ENCODE measurements around the gene INTS15.

The INTS15 gene

GRCh38 chr7:6643915-6644625 lies 54.2 kb downstream of the INTS15 start:
- DNase-seq (ENCODE audit: low read depth): no peak

DNA sequence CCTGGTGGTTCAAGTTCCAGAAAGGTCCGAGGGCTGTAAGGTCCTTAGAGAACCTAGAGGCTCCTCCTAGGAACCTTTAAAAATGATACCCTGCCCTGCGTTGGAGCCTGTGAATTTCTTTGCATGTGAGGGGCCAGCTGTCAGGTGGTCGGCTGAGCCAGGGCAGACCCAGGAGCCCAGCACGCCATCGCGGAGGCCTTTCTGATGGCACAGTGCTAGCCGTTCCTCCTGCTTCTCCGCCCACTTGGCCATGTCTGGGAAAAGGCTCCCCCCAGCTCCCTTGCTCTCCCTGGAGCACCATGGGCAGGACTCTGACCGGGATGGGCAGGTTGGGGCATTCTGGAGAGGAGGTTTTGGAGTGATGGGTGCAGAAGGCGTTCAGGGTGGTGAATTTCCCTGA lies 54.9 kb downstream of the INTS15 start:
- no peak for DNase-seq (ENCODE audit: low read depth)

GRCh38 chr7:6646465-6646864 lies 56.6 kb downstream of the INTS15 start:
- no peak for DNase-seq (ENCODE audit: low read depth)

- no peak for DNase-seq (ENCODE audit: low read depth)
Observed at GRCh38 chr7:6647080-6647479, 57.3 kb downstream of the INTS15 start.

DNA sequence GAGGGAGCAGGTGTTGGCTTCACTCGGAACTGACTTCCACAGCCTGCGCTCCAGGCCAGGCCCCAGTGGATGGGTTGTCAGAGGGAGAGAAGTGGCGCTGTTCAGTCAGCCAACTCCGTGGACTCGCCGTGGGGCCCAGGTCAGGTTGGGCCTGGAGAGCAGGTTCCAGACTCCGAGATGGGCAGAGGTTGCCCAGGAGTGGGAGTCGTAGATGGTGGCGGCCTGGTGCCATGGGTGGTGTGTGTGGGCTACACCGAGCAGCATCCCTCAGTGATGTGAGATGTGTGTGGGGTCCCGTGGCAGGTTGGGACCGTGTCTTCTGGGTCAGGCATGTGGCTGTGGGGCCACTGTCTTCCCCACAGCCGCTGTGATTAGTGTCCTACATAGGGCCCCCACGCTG lies 57.7 kb downstream of the INTS15 start:
- DNase-seq (ENCODE audit: low read depth): no peak

GRCh38 chr7:6648066-6648814 lies 58.4 kb downstream of the INTS15 start:
- no peak for DNase-seq (ENCODE audit: low read depth)

GRCh38 chr7:6648815-6649104 lies 58.9 kb downstream of the INTS15 start:
- no peak for DNase-seq (ENCODE audit: low read depth)

DNA sequence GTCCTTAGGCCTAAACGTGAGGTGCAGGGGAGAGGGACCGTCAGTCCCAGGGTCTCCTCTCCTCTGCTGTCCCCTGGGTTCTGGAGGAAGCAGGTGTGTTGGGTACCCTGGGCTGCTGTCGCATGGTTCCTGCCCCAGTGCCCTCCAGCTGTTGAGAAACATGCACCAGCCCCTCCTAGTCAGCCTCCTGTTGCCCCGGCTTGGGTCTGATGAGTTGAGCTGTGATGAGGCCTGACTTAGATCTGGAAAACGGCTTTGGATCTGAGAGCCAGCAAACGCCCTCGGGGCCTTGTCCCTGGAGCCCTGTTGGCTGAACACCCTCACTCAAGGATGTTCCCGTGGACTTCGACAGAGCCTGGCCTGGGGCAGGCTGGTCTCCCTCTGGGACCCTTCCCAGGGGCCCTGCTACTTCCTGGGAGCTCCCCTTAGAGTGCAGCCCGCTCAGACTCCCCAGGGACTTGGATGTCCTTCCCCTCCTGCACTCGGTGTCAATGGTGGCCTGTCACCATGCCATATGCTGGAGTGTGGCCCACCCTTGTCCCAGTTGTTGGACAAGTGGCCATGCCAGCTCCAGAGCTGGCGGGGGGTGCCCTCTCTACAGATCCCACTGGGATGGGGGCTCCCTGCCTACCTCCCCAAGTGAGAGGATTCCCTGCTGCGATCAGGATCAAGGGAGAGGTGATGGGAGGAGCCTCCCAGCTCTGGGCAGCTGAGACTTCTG lies 59.6 kb downstream of the INTS15 start:
- no peak for DNase-seq (ENCODE audit: low read depth)

DNA sequence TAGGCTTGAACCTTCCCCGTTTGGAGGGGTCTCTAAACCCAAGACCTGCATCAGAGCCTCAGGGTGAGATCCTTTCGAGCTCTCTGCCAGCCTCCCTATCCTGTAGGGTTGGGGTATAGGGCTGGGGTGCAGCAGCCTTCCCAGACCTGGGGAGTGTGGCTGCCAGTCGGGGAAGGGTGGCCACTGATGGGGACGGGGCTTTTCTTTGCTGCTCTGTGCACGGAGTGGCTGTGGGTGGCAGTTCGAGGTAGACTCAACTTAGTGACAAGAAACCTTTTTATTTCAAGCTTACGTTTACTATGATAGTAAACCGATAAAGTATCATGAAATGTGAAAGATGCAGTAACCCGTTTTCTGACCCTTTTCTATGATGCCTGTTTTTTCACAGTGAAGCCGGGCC lies 60.3 kb downstream of the INTS15 start:
- no peak for DNase-seq (ENCODE audit: low read depth)

DNA sequence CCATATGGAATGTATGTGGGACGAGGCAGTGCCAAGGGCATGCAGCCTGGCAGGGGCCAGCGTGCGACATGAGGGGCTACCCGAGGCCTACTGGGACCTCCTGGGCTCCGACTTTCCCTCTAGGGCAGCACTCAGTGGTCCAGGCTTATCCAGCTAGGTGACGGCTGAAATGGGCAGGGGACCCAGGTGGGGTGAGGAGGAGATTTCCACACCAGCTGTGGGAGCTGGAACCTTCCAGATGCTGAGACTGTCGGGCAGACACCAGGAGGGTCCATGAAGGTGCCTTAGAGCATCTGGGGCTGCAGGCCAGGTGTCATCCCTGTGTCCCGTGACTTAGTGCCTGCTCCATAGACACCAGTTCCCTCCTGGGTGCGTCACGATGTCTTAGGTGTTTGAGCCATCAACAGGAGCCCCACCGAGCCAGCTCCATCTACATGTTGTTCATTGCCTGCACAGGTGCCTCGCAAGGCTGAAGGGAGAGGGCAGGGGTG lies 60.7 kb downstream of the INTS15 start:
- no peak for DNase-seq (ENCODE audit: low read depth)

DNA sequence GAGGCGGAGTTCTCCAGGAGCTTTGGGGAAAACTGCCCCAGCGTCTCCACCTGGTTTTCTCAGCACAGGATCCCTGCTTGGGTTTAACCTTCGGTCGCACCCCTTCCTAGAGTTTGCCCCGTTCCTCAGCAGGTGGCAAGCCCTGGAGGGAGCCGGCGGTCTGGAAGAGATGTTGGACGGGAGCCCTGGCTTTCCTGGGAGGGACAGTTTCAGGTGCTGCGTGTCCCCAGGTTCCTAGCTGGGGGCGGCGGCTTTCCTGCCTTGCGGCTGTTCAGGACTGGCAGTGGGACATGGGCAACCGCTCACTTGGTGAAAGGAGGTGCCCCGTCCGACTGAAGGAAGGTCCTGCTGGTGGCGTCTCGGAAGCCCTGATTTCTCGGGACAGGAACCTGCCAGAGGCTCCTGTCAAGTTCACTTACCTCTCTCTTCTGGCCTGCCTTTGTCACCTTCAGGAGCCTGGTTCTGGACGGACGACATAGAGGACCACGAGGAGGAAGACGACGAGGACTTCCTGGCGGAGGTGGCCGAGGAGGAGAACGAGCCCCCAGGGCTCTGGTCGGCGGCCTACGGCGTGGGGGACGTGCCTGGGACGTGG lies 62.1 kb downstream of the INTS15 start:
- no peak for DNase-seq (ENCODE audit: low read depth)

DNA sequence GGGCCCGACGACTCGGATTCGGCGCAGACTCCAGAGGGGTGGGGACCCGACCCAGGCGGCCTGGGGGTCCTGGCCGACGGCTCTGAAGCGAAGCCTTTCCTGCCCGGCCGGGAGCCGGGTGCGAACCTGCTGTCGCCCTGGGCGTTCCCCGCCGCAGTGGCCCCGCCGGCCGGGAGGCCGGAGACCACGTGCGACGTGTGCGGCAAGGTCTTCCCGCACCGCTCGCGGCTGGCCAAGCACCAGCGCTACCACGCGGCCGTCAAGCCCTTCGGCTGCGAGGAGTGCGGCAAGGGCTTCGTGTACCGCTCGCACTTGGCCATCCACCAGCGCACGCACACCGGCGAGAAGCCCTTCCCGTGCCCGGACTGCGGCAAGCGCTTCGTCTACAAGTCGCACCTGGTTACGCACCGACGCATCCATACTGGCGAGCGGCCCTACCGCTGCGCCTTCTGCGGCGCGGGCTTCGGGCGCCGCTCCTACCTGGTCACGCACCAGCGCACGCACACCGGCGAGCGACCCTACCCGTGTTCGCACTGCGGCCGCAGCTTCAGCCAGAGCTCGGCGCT lies 62.7 kb downstream of the INTS15 start:
- no peak for DNase-seq (ENCODE audit: low read depth)

- DNase-seq (ENCODE audit: low read depth): no peak
Observed at GRCh38 chr7:6653071-6654003, 63.5 kb downstream of the INTS15 start.

GRCh38 chr7:6654113-6654841 lies 64.5 kb downstream of the INTS15 start:
- DNase-seq (ENCODE audit: low read depth): no peak

DNA sequence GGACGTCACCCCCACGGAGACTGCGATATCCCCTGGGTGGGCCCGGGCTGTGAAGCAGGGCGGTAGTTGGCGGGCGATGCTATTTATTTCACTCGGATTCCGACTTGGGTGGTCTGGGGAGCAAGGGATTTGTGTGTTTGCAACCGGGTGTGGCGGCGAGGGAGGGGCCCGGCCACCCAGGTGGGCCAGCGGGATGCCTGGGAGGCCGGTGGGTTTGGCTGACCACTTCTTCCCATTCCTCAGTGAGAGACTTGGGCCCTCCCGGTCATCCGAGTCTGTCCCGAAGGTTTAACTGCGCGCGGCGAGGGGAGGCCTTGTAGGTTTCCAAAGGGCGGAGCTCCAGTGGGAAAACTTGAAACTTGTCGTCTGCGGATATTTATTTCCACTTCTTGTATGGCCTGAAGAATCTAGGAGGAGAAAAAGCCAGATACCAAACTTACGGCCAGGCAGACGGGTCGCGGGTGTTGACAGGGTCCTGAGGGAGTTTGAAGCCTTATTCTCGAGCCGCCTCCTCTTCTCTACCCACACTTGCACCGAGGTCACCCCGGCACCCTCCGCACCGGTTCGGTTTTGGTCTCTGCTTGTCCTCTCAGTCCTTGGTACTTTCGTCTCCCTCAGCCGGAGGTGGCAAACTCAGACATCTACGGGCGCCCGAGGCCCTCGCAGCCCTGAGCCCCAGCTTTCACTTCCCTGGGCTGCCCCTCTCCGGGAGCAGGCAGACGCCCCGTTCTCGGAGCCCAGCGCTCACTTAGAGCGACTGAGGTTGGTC lies 65.2 kb downstream of the INTS15 start:
- no peak for DNase-seq (ENCODE audit: low read depth)

GRCh38 chr7:6655636-6656385 lies 66.0 kb downstream of the INTS15 start:
- no peak for DNase-seq (ENCODE audit: low read depth)

DNA sequence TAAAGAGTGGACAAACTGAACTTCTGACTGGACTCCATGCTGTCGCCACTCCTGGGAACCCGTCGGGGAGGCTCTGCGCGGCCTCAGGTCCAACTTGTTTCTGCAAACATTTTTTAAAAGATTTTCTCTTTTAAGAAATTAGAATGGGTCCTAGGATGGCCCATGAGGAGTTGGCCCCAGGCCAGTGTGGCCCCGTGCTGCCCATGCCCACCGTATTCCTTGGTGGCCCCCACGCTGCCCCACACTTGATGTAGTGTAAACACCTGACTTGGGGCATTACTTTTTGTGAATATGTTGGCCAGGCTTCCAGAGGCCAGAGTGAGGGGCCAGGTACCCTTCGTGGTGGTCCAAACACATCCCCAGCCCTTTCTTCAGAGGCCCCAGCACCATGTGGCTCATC lies 66.6 kb downstream of the INTS15 start:
- DNase-seq (ENCODE audit: low read depth): no peak
